Measurements from ENCODE around the gene CYP26B1. TPM values are rescaled to one million over a fixed set of nuclear protein-coding genes. Genes with fewer than 3 reads are reported as not detected.

The CYP26B1 gene
- total RNA-seq, 1 donor from 2014 or later = 1.5 TPM

- peak; percentile 9 for DNase-seq
Observed at GRCh38 chr2:72139874-72140620, 7.6 kb downstream of the CYP26B1 start.

GRCh38 chr2:72139471-72139873 lies 8.2 kb downstream of the CYP26B1 start:
- no peak for DNase-seq
- intact Hi-C loops (cut with micrococcal nuclease) = no loop called here
- no peaks in the 10 kb centered on the region for H3K9me3 ChIP-seq (replicated peaks)
- TF ChIP-seq CTCF (IDR thresholded peaks at IDR 0.05; ENCODE audit: borderline replicate concordance) = no peak
- peaks cover 49% of the 10 kb centered on the region for H3K4me1 ChIP-seq
- H3K4me3 ChIP-seq = no peak overlapping the region
- peaks cover 7% of the 10 kb centered on the region for H3K27me3 ChIP-seq (ENCODE audit: low read depth)
- no peaks in the 10 kb centered on the region for H3K36me3 ChIP-seq
- H3K27ac ChIP-seq (replicated peaks) = no peak overlapping the region

More at GRCh38 chr2:72139874-72140620, 7.6 kb downstream of the CYP26B1 start:
- intact Hi-C loops (cut with micrococcal nuclease) = loop anchor here (10.0 kb wide), 1 partner anchor 595 kb away; no protein-coding TSS in a partner anchor
- peaks cover 55% of the 10 kb centered on the region for H3K4me1 ChIP-seq
- no peaks in the 10 kb centered on the region for H3K9me3 ChIP-seq (replicated peaks)
- H3K27ac ChIP-seq (replicated peaks) = no peak overlapping the region
- H3K4me3 ChIP-seq = no peak overlapping the region
- peaks cover 12% of the 10 kb centered on the region for H3K27me3 ChIP-seq (ENCODE audit: low read depth)
- no peaks in the 10 kb centered on the region for H3K36me3 ChIP-seq
- no peak for TF ChIP-seq CTCF (IDR thresholded peaks at IDR 0.05; ENCODE audit: borderline replicate concordance)

GRCh38 chr2:72138921-72139381 lies 8.7 kb downstream of the CYP26B1 start:
- H3K27me3 ChIP-seq (ENCODE audit: low read depth) = peaks cover 1% of the 10 kb centered on the region
- no peaks in the 10 kb centered on the region for H3K9me3 ChIP-seq (replicated peaks)
- TF ChIP-seq CTCF (IDR thresholded peaks at IDR 0.05; ENCODE audit: borderline replicate concordance) = no peak
- H3K4me1 ChIP-seq = peaks cover 44% of the 10 kb centered on the region
- no peaks in the 10 kb centered on the region for H3K36me3 ChIP-seq
- intact Hi-C loops (cut with micrococcal nuclease) = no loop called here
- peak; percentile 4 for DNase-seq
- no peak overlapping the region for H3K4me3 ChIP-seq
- H3K27ac ChIP-seq (replicated peaks) = no peak overlapping the region

- Histone ChIP-seq H3K4me3 (peak overlapping the region; percentile 17), H3K4me1 (peaks cover 37% of the 10 kb centered on the region), H3K9me3 (replicated peaks) (no peaks in the 10 kb centered on the region), H3K27me3 (ENCODE audit: low read depth) (no peaks in the 10 kb centered on the region), H3K27ac (replicated peaks) (no peak overlapping the region), H3K36me3 (no peaks in the 10 kb centered on the region)
- DNase-seq = peak; percentile 18
- no peak for TF ChIP-seq CTCF (IDR thresholded peaks at IDR 0.05; ENCODE audit: borderline replicate concordance)
- intact Hi-C loops (cut with micrococcal nuclease) = no loop called here
Observed at GRCh38 chr2:72138011-72138881, 9.4 kb downstream of the CYP26B1 start.

- DNase-seq = peak; percentile 61
- H3K9me3 ChIP-seq (replicated peaks) = no peaks in the 10 kb centered on the region
- intact Hi-C loops (cut with micrococcal nuclease) = no loop called here
- H3K27me3 ChIP-seq (ENCODE audit: low read depth) = peaks cover 5% of the 10 kb centered on the region
- peak; percentile 93 for TF ChIP-seq CTCF (IDR thresholded peaks at IDR 0.05; ENCODE audit: borderline replicate concordance)
- H3K4me3 ChIP-seq = peak overlapping the region; percentile 17
- H3K36me3 ChIP-seq = no peaks in the 10 kb centered on the region
- H3K4me1 ChIP-seq = peaks cover 30% of the 10 kb centered on the region
- H3K27ac ChIP-seq (replicated peaks) = no peak overlapping the region
Observed at GRCh38 chr2:72137498-72138010, 10.1 kb downstream of the CYP26B1 start.
